HepG2 (cell line): Measurements from ENCODE around the gene NR1H2. TPM values are rescaled to one million over a fixed set of nuclear protein-coding genes. Genes with fewer than 3 reads are reported as not detected.

Experiments used
- ATAD3A ChIP-seq: sonication (generic); formaldehyde crosslinking; IDR thresholded peaks from 2 replicates; pipeline ENCODE4 v1.4.0; 2020; ENCODE audit warnings: missing genetic modification reagents
- CEBPB ChIP-seq: IDR thresholded peaks from 2 replicates; pipeline ENCODE4 v1.6.1; 2011; ENCODE audit warnings: low read depth, low read length, improper control_type of control experiment, borderline replicate concordance
- FOSL1 ChIP-seq: sonication (generic); formaldehyde crosslinking; IDR thresholded peaks from 2 replicates; pipeline ENCODE4 v1.9.0; 2021; ENCODE audit warnings: missing genetic modification reagents, borderline replicate concordance
- GRHL1 ChIP-seq: sonication (generic); formaldehyde crosslinking; conservative IDR thresholded peaks from 2 replicates; pipeline ENCODE4 v1.8.0; 2022; ENCODE audit warnings: missing genetic modification reagents
- JUND ChIP-seq: sonication (generic); formaldehyde crosslinking; IDR thresholded peaks from 2 replicates; pipeline ENCODE4 v1.8.0; 2022; ENCODE audit warnings: mild to moderate bottlenecking, missing genetic modification reagents
- NFKB2 ChIP-seq: sonication (generic); formaldehyde crosslinking; IDR thresholded peaks from 2 replicates; pipeline ENCODE4 v1.4.0; 2020; ENCODE audit warnings: missing genetic modification reagents, borderline replicate concordance
- POLR2A ChIP-seq, 2 experiments: IDR thresholded peaks; 2 replicates each; pipeline ENCODE4 v1.6.1; 2011; ENCODE audit warnings: low read depth in 2 of 2, low read length in 2 of 2, mild to moderate bottlenecking in 1 of 2, moderate library complexity in 1 of 2; ENCODE audit not compliant: insufficient read depth in 1 of 2
- RBM39 ChIP-seq: fragments of 200-400 bp; formaldehyde crosslinking; IDR thresholded peaks from one replicate; pipeline ENCODE4 v1.6.1; 2018; ENCODE audit warnings: antibody characterized with exemption, mild to moderate bottlenecking, low read depth, low read length; ENCODE audit not compliant: poor library complexity, severe bottlenecking
- SNAI1 ChIP-seq: sonication (generic); formaldehyde crosslinking; IDR thresholded peaks from 2 replicates; pipeline ENCODE4 v1.5.0; 2020; ENCODE audit warnings: mild to moderate bottlenecking, missing genetic modification reagents, borderline replicate concordance
- SP4 ChIP-seq: sonication (generic); formaldehyde crosslinking; IDR thresholded peaks from 2 replicates; pipeline ENCODE4 v1.8.1; 2023; ENCODE audit warnings: mild to moderate bottlenecking, missing genetic modification reagents
- ZNF329 ChIP-seq: sonication (generic); formaldehyde crosslinking; IDR thresholded peaks from 2 replicates; pipeline ENCODE4 v1.9.0; 2021; ENCODE audit warnings: low read depth, mild to moderate bottlenecking, missing genetic modification reagents
- ZNF343 ChIP-seq: sonication (generic); formaldehyde crosslinking; IDR thresholded peaks from 2 replicates; pipeline ENCODE4 v1.4.0; 2020; ENCODE audit warnings: mild to moderate bottlenecking, missing genetic modification reagents
- ZNF678 ChIP-seq: sonication (generic); formaldehyde crosslinking; IDR thresholded peaks from 2 replicates; pipeline ENCODE4 v1.4.0; 2020; ENCODE audit warnings: mild to moderate bottlenecking, missing genetic modification reagents
- ZNF703 ChIP-seq: sonication (generic); formaldehyde crosslinking; IDR thresholded peaks from 2 replicates; pipeline ENCODE4 v1.5.1; 2020; ENCODE audit warnings: missing genetic modification reagents, mild to moderate bottlenecking, moderate library complexity, borderline replicate concordance
- ZNF883 ChIP-seq: sonication (generic); formaldehyde crosslinking; IDR thresholded peaks from 2 replicates; pipeline ENCODE4 v1.5.1; 2020; ENCODE audit warnings: mild to moderate bottlenecking, missing genetic modification reagents; ENCODE audit errors: not compliant biosample characterization
- polyA plus RNA-seq, 8 experiments: library from polyadenylated mRNA; depleted of rRNA in 3 of 8; stranded (reverse) in 7 of 8; unstranded in 1 of 8; fragments of >200 nt; fragmentation: Illumina TruSeq in 4 of 8; extraction: Trizol in 4 of 8; gene quantifications; 2 replicates each; pipeline versions ENCODE4 v1.2.1 to v1.2.3, GENCODE V29; 2011 to 2016; ENCODE audit warnings: low read depth in 4 of 8, missing spikeins in 1 of 8, mixed read lengths in 1 of 8; ENCODE audit not compliant: insufficient read depth in 1 of 8
- total RNA-seq, 5 experiments: library from RNA; depleted of rRNA; stranded (reverse); fragments of >200 nt; fragmentation: Illumina TruSeq; extraction: Trizol; gene quantifications; 2 replicates each; pipeline ENCODE4 v1.2.3, GENCODE V29; 2016; ENCODE audit warnings: low read depth in 1 of 5
- TF ChIP-seq, protein P1 (sequence below): sonication (generic); formaldehyde crosslinking; IDR thresholded peaks from 2 replicates; pipeline ENCODE4 v1.5.0; 2020; ENCODE audit warnings: mild to moderate bottlenecking, missing genetic modification reagents
- TF ChIP-seq, protein P2 (sequence below): sonication (generic); formaldehyde crosslinking; IDR thresholded peaks from 2 replicates; pipeline ENCODE4 v1.4.0; 2020; ENCODE audit warnings: missing genetic modification reagents, borderline replicate concordance
- TF ChIP-seq, protein P3 (sequence below): sonication (generic); formaldehyde crosslinking; conservative IDR thresholded peaks from 2 replicates; pipeline ENCODE4 v1.8.1; 2023; ENCODE audit warnings: missing genetic modification reagents

NR1H2 gene
- total and polyA plus RNA-seq, 2 of the 13 experiments (the other 11 are each of a cell fraction or from before 2014, with no cell fraction given) = 10.3 to 13.5 TPM

- TF ChIP-seq CEBPB = no peak
- no peak for TF ChIP-seq ATAD3A (CRISPR knock-in tag)
- TF ChIP-seq GRHL1 (CRISPR knock-in tag) = no peak
- TF ChIP-seq SP4 (CRISPR knock-in tag) = peak; percentile 62; the same call in 1 of the 2 replicates
- TF ChIP-seq ZNF343 (CRISPR knock-in tag) = peak; percentile 94; the same call in 1 of the 2 replicates
- no peak; the same call in 1 of the 2 replicates for TF ChIP-seq NFKB2 (CRISPR knock-in tag)
- TF ChIP-seq JUND = no peak
- no peak for TF ChIP-seq ZNF883
- TF ChIP-seq POLR2A (IDR thresholded peaks at IDR 0.05; ENCODE audit: insufficient read depth in 1 of 2, low read depth in 2 of 2, low read length in 2 of 2) = no peak
- TF ChIP-seq FOSL1 (CRISPR knock-in tag) = no peak
- TF ChIP-seq ZNF678 = no peak
- TF ChIP-seq, protein P1, sequence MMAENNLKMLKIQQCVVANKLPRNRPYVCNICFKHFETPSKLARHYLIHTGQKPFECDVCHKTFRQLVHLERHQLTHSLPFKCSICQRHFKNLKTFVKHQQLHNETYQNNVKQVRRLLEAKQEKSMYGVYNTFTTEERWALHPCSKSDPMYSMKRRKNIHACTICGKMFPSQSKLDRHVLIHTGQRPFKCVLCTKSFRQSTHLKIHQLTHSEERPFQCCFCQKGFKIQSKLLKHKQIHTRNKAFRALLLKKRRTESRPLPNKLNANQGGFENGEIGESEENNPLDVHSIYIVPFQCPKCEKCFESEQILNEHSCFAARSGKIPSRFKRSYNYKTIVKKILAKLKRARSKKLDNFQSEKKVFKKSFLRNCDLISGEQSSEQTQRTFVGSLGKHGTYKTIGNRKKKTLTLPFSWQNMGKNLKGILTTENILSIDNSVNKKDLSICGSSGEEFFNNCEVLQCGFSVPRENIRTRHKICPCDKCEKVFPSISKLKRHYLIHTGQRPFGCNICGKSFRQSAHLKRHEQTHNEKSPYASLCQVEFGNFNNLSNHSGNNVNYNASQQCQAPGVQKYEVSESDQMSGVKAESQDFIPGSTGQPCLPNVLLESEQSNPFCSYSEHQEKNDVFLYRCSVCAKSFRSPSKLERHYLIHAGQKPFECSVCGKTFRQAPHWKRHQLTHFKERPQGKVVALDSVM (CRISPR knock-in tag) = no peak
- TF ChIP-seq, protein P2, sequence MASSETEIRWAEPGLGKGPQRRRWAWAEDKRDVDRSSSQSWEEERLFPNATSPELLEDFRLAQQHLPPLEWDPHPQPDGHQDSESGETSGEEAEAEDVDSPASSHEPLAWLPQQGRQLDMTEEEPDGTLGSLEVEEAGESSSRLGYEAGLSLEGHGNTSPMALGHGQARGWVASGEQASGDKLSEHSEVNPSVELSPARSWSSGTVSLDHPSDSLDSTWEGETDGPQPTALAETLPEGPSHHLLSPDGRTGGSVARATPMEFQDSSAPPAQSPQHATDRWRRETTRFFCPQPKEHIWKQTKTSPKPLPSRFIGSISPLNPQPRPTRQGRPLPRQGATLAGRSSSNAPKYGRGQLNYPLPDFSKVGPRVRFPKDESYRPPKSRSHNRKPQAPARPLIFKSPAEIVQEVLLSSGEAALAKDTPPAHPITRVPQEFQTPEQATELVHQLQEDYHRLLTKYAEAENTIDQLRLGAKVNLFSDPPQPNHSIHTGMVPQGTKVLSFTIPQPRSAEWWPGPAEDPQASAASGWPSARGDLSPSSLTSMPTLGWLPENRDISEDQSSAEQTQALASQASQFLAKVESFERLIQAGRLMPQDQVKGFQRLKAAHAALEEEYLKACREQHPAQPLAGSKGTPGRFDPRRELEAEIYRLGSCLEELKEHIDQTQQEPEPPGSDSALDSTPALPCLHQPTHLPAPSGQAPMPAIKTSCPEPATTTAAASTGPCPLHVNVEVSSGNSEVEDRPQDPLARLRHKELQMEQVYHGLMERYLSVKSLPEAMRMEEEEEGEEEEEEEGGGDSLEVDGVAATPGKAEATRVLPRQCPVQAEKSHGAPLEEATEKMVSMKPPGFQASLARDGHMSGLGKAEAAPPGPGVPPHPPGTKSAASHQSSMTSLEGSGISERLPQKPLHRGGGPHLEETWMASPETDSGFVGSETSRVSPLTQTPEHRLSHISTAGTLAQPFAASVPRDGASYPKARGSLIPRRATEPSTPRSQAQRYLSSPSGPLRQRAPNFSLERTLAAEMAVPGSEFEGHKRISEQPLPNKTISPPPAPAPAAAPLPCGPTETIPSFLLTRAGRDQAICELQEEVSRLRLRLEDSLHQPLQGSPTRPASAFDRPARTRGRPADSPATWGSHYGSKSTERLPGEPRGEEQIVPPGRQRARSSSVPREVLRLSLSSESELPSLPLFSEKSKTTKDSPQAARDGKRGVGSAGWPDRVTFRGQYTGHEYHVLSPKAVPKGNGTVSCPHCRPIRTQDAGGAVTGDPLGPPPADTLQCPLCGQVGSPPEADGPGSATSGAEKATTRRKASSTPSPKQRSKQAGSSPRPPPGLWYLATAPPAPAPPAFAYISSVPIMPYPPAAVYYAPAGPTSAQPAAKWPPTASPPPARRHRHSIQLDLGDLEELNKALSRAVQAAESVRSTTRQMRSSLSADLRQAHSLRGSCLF (CRISPR knock-in tag) = no peak
- no peak for TF ChIP-seq ZNF703 (CRISPR knock-in tag)
- TF ChIP-seq SNAI1 (CRISPR knock-in tag) = no peak
- TF ChIP-seq ZNF329 = no peak
- TF ChIP-seq RBM39 = no peak
- TF ChIP-seq, protein P3, sequence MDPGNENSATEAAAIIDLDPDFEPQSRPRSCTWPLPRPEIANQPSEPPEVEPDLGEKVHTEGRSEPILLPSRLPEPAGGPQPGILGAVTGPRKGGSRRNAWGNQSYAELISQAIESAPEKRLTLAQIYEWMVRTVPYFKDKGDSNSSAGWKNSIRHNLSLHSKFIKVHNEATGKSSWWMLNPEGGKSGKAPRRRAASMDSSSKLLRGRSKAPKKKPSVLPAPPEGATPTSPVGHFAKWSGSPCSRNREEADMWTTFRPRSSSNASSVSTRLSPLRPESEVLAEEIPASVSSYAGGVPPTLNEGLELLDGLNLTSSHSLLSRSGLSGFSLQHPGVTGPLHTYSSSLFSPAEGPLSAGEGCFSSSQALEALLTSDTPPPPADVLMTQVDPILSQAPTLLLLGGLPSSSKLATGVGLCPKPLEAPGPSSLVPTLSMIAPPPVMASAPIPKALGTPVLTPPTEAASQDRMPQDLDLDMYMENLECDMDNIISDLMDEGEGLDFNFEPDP = 0 out of 2 replicates have a peak, but pooled peaks have one; percentile 59
Observed at GRCh38 chr19:50431343-50432220, 55.3 kb downstream of the NR1H2 start (continued).
